Inferior parietal cortex (tissue), 1 donor: ENCODE data around the gene MAN2A1.
A peak's percentile ranks its signal among the peaks of the same experiment; 100 is the strongest.

Experiments used
- DNase-seq: peaks from one replicate; pipeline ENCODE4 v3.0.0-alpha.2; 2016; ENCODE audit errors: extremely low spot score

The MAN2A1 gene

GRCh38 chr5:109689740-109690241, at the start of gene MAN2A1:
MAN2A1 (plus strand) TSS chr5:109689927; CDS start chr5:109690418, 491 bp downstream.
- no peak for DNase-seq

- no peak for DNase-seq
These were observed 48.8 kb upstream of the MAN2A1 start for GRCh38 chr5:109640976-109641375.

GRCh38 chr5:109643791-109644350, 45.9 kb upstream of the MAN2A1 start:
- DNase-seq: no peak

- DNase-seq: no peak
These were observed 44.9 kb upstream of the MAN2A1 start for GRCh38 chr5:109644829-109645228.

GRCh38 chr5:109645707-109646192, 44.0 kb upstream of the MAN2A1 start:
- no peak for DNase-seq

- DNase-seq: no peak
These were observed 40.4 kb upstream of the MAN2A1 start for GRCh38 chr5:109649318-109649717.

GRCh38 chr5:109650493-109650892, 39.2 kb upstream of the MAN2A1 start:
- no peak for DNase-seq

GRCh38 chr5:109652096-109652495, 37.6 kb upstream of the MAN2A1 start:
- no peak for DNase-seq

- no peak for DNase-seq
These were observed 36.7 kb upstream of the MAN2A1 start for GRCh38 chr5:109653042-109653441.

GRCh38 chr5:109653561-109654239, 36.0 kb upstream of the MAN2A1 start:
- DNase-seq: no peak

- DNase-seq: no peak
These were observed 35.3 kb upstream of the MAN2A1 start for GRCh38 chr5:109654455-109654854.

- no peak for DNase-seq
These were observed 33.9 kb upstream of the MAN2A1 start for GRCh38 chr5:109655841-109656240.

GRCh38 chr5:109656829-109657228, 32.9 kb upstream of the MAN2A1 start:
- DNase-seq: peak; percentile 61

GRCh38 chr5:109659901-109660300, 29.8 kb upstream of the MAN2A1 start:
- DNase-seq: no peak

- DNase-seq: no peak
These were observed 29.4 kb upstream of the MAN2A1 start for GRCh38 chr5:109660301-109660700.

GRCh38 chr5:109668237-109668636, 21.5 kb upstream of the MAN2A1 start:
- no peak for DNase-seq

- no peak for DNase-seq
These were observed 20.9 kb upstream of the MAN2A1 start for GRCh38 chr5:109668668-109669422.

GRCh38 chr5:109669991-109670706, 19.6 kb upstream of the MAN2A1 start:
- no peak for DNase-seq

- DNase-seq: no peak
These were observed 18.6 kb upstream of the MAN2A1 start for GRCh38 chr5:109671136-109671535.

GRCh38 chr5:109674596-109674995, 15.1 kb upstream of the MAN2A1 start:
- no peak for DNase-seq

- DNase-seq: no peak
These were observed 12.8 kb upstream of the MAN2A1 start for GRCh38 chr5:109676920-109677319.

- no peak for DNase-seq
These were observed 11.3 kb upstream of the MAN2A1 start for GRCh38 chr5:109678447-109678846.
